Transverse colon (tissue), 4 donors: ENCODE results near the gene TPP2.

Experiments used
- EP300 ChIP-seq: sonication (generic); formaldehyde crosslinking; IDR thresholded peaks from one replicate; pipeline ENCODE4 v1.6.1; 2017; ENCODE audit warnings: antibody characterized with exemption, low read depth
- POLR2A ChIP-seq: fragments of 450-650 bp; IDR thresholded peaks from one replicate; pipeline ENCODE4 v1.6.1; 2016; ENCODE audit warnings: antibody characterized with exemption, mild to moderate bottlenecking, moderate library complexity
- POLR2AphosphoS5 ChIP-seq, 3 donors: sonication (generic); formaldehyde crosslinking; IDR thresholded peaks; one replicate each; pipeline ENCODE4 v1.6.1; 2016; ENCODE audit warnings: antibody characterized with exemption in 3 of 3
- TF ChIP-seq, protein P1 (sequence below), 5 experiments: fragments of 200-600 bp in 3 of 5; fragments of 450-650 bp in 2 of 5; sonication (generic) in 3 of 5; IDR thresholded peaks; 1 replicate in 2 of 5; 2 replicates in 3 of 5; pipeline ENCODE4 v1.5.1; 2016 to 2017; ENCODE audit warnings: antibody characterized with exemption in 5 of 5, inconsistent platforms in 3 of 5, mild to moderate bottlenecking in 2 of 5, moderate library complexity in 1 of 5

DNA sequence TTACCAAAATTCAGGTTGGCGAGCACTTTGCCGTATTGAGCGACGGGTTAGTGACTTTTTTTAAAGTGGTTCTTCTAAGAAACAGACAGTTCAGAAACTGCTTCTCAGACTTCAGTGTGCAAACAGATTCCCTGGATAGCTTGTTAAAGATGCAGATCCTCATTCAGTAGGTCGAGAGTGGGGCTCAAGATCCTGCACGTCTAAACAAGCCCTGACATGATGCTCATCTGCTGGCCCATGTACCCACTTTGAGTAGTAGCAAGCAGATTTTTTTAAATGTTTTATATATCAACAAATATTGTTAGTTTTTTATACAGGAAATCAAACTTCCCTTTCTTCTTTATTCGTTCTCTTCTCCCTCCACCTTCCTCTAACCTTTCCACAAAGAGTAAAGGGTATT lies 90.7 kb downstream of the TPP2 start:
- TF ChIP-seq, protein P1, sequence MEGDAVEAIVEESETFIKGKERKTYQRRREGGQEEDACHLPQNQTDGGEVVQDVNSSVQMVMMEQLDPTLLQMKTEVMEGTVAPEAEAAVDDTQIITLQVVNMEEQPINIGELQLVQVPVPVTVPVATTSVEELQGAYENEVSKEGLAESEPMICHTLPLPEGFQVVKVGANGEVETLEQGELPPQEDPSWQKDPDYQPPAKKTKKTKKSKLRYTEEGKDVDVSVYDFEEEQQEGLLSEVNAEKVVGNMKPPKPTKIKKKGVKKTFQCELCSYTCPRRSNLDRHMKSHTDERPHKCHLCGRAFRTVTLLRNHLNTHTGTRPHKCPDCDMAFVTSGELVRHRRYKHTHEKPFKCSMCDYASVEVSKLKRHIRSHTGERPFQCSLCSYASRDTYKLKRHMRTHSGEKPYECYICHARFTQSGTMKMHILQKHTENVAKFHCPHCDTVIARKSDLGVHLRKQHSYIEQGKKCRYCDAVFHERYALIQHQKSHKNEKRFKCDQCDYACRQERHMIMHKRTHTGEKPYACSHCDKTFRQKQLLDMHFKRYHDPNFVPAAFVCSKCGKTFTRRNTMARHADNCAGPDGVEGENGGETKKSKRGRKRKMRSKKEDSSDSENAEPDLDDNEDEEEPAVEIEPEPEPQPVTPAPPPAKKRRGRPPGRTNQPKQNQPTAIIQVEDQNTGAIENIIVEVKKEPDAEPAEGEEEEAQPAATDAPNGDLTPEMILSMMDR (IDR thresholded peaks at IDR 0.05) = no peak
- TF ChIP-seq POLR2A (no peak), EP300 (no peak), POLR2AphosphoS5 (IDR thresholded peaks at IDR 0.05) (no peak)
